ENCODE data around the gene BAG5.

The BAG5 gene

GRCh38 chr14:103546652-103547454, 15.6 kb downstream of the BAG5 start:
- DNase-seq (ENCODE audit: low read depth) = no peak

GRCh38 chr14:103545915-103546651, 16.4 kb downstream of the BAG5 start:
- DNase-seq (ENCODE audit: low read depth) = no peak

- DNase-seq (ENCODE audit: low read depth) = no peak
These were observed 17.1 kb downstream of the BAG5 start for GRCh38 chr14:103545219-103545914.

DNA sequence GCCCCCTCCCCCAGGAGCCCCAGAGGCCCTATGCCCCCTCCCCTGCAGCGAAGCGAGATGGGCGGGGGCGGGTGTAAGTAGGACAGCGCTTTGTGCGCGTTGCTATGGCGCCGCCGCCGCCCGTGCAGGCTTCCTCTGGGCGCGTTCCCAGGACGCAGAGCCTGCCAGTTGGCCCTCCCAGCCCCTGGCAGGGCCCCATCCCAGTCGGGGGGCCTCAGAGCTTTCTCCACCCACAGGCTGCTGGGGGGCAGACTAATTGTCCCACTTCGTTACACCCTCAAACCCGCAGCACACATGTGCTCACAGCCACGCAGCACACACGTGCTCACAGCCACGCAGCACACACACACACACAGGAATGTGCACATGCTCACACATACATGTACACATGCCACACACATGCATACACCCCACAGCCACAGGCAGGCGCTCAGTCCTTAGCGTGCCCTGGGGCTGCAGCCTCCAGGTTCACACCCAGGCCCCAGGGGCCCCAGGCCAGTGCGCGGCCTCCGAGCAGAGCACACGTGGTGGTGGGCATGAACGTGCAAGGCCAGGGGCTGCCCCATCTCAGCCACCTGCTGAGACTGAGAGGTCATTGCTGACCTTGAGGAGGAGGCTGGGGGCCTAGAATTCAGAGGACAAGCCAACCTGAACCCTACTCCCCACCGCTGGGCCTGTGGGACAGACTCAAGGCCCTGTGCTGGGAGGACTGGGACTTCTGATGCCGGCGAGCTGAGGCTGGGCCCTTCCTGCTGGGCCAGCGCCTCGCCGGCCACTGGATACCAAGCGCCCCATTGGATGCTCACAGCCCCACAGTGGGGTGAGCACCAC, 17.9 kb downstream of the BAG5 start:
- DNase-seq (ENCODE audit: low read depth) = no peak

DNA sequence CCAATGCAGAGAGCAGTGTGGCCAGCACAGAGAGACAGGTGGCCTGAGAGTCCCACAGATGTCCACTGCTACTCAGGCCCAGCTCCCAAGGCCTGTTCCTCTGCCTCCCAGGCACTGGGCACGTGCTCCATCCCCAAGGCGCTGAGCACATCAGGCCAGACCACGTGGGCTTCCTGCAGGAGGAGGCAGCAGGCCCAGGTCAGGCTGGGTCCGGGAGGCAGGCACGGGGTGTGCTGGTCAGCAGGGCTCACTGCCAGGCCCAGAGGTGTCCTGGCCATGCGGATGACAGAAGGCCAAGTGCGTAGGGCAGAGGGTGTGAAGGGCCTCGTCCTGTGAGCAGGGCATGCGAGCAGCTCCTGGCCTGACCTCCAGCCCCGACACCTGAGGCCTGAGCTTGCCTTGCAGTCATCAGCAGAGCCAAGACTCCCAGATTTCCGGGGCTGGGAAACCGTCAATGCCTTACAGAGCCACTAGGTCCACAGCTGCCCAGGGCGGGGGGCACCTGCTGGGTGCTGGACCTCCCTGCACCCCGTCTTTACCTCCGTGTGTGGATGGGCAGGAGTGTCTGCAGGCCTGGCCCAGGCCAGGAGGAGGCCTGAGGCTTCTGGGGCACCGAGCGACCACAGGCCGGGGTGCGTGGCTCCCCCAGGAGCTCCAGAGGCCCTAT, 18.6 kb downstream of the BAG5 start:
- DNase-seq (ENCODE audit: low read depth) = no peak

- DNase-seq (ENCODE audit: low read depth) = no peak
These were observed 19.3 kb downstream of the BAG5 start for GRCh38 chr14:103543140-103543539.

DNA sequence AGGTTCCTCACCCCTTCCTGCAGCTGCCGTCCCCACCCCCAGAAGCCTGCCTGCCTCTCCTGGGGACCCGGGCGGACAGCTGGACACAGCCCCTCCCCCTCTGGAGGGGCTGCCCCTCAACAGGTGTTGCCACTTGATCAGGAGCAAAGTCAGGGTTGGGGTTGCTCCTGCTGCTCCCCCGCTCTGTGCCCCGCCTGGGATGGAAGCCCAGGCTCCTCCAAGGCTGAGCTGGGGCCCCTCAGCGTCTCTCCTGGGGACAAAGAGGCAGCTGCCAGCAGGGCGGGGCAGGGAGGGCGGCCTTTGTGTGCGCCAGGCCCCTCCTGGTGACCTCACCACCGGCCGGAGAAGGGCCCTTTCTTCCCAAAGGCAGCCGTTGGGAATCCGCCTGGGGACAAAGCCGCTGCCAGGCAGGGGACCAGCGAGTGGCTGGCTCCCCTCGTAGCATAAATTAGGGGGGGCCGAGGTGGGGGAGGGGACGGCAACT, 19.8 kb downstream of the BAG5 start:
- no peak for DNase-seq (ENCODE audit: low read depth)

- DNase-seq (ENCODE audit: low read depth) = no peak
These were observed 20.5 kb downstream of the BAG5 start for GRCh38 chr14:103541709-103542604.

- DNase-seq (ENCODE audit: low read depth) = no peak
These were observed 21.4 kb downstream of the BAG5 start for GRCh38 chr14:103540821-103541708.

DNA sequence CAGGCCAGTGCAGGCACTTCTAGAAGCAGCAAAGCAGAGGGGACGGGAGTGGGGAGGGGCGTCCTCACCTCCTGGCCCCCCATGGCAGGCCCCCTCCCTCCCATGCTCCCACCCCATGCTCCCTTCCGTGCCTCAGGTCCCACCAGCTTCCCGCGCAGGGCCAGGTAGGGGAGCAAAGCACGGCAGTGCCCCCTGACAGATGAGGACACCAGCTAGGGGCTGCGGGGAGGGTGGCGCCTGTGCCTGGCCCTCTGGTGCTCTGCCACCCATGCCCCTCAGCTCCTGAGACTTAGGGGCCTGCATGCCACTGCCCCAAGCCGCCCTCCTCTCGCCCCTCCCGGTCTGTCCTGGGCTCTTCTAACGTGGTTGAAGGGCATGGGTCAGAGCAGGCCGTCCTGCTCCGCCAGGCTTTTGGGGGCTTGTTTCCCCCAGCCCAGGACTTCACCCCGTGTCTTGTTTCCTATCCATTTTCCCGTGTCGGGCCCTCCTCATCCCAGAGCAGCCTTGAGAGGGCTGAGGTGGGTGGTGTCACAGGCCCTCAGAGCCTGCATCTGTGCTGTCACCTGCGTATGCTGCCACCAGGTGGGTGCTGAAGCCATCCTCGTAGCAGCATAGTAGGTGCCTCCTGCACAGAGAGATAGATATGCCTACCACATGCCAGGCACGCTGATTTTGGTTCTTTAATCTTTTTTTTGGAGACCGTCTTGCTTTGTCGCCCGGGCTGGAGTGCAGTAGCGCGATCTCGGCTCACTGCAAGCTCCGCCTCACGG, 23.2 kb downstream of the BAG5 start:
- no peak for DNase-seq (ENCODE audit: low read depth)

GRCh38 chr14:103538291-103539055, 24.0 kb downstream of the BAG5 start:
- DNase-seq (ENCODE audit: low read depth) = no peak

- no peak for DNase-seq (ENCODE audit: low read depth)
These were observed 25.1 kb downstream of the BAG5 start for GRCh38 chr14:103537175-103537990.

DNA sequence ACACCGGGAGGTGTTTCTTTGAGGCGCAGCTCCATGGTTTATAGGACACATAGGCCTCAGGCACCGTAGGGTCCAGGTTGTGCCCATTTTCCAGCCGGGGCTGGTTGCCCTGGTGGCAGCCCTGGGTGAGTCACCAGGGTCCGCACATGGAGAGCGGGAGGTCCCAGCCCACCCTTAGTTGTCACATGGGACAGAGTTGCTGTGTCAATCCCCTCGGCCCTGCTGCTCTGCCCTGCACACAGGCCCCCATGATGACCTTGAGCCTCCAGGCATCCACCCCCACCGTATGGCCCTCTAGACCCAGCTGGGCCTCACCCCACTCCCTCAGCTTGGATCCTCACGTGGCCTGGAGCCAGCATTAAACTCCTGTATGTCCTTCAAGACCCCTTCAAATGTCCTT, 25.8 kb downstream of the BAG5 start:
- DNase-seq (ENCODE audit: low read depth) = no peak

- no peak for DNase-seq (ENCODE audit: low read depth)
These were observed 26.4 kb downstream of the BAG5 start for GRCh38 chr14:103535891-103536565.

DNA sequence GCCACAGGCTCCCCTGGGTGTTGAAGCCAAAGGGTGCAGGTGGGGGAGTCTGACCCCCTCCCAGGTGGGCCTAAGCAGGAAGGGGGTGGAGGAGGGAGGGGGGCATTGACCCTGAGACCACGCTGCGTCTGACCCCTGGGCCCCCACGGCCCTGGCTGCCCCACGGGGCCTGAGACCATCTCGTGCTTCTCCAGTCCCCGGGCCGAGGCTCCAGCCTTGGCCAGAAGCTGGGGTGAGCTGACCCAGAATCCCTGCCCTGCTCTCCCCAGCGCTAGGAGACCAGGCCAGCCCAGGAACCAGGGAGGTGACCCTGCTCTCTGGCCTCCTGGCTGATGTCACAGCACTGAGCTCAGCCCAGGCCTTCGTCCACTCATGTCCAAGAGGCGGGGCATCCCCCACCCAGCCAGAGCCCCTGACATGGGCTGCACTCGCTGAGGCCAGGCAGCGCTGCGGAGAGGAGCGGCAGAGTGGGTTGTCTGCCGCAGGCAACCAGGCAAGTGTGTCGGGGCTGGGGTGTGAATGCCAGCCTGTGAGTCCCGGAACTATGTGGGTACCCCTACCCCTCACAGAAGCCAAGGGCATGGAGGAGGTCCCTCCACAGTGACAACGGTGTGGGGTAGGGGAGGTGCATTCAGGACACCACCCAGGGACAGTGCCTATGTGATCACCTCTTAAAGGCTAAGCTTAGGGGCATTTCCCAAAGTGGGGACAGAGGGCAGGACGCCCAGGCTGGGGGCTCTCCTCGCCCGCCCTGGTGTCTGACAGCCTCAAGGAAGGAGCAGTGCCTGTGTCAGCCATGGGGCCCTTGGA, 27.2 kb downstream of the BAG5 start:
- DNase-seq (ENCODE audit: low read depth) = no peak

Measured in stromal cell of bone marrow (primary cell).